Hepatocyte (in vitro differentiated cells): Measurements from ENCODE around the gene COL4A1. TPM values are rescaled to one million over a fixed set of nuclear protein-coding genes. Genes with fewer than 3 reads are reported as not detected.

ENCODE experiments used
- DNase-seq: peaks from one replicate; pipeline ENCODE4 v3.0.0-alpha.2; 2016; ENCODE audit warnings: low spot score
- H2AFZ ChIP-seq: fragments of 200-600 bp; sonication (generic); 2 replicates; pipeline ENCODE4 v1.6.0; 2016; ENCODE audit warnings: antibody characterized with exemption, mild to moderate bottlenecking
- H3K27ac ChIP-seq: fragments of 200-600 bp; sonication (generic); 2 replicates; pipeline ENCODE4 v1.5.1; 2016; ENCODE audit warnings: mild to moderate bottlenecking
- H3K27me3 ChIP-seq: fragments of 200-600 bp; sonication (generic); 2 replicates; pipeline ENCODE4 v1.6.1; 2016
- H3K36me3 ChIP-seq: fragments of 200-600 bp; sonication (generic); replicated peaks from 2 replicates; pipeline ENCODE4 v1.5.1; 2016; ENCODE audit warnings: low read depth; ENCODE audit not compliant: insufficient read depth
- H3K4me1 ChIP-seq: fragments of 200-600 bp; sonication (generic); 2 replicates; pipeline ENCODE4 v1.5.1; 2016; ENCODE audit warnings: mild to moderate bottlenecking, moderate library complexity; ENCODE audit not compliant: insufficient read depth
- H3K4me2 ChIP-seq: fragments of 200-600 bp; sonication (generic); 2 replicates; pipeline ENCODE4 v1.6.0; 2016
- H3K4me3 ChIP-seq: fragments of 200-600 bp; sonication (generic); 2 replicates; pipeline ENCODE4 v1.5.1; 2016; ENCODE audit warnings: mild to moderate bottlenecking
- H3K79me2 ChIP-seq: fragments of 200-600 bp; sonication (generic); 2 replicates; pipeline ENCODE4 v1.6.0; 2017; ENCODE audit warnings: mild to moderate bottlenecking
- H3K9me2 ChIP-seq: fragments of 200-600 bp; sonication (generic); replicated peaks from 2 replicates; pipeline ENCODE4 v1.6.0; 2017; ENCODE audit warnings: mild to moderate bottlenecking; ENCODE audit not compliant: insufficient read depth
- H3K9me3 ChIP-seq: fragments of 200-600 bp; sonication (generic); 2 replicates; pipeline ENCODE4 v1.5.1; 2016; ENCODE audit warnings: low read depth, mild to moderate bottlenecking
- H4K20me1 ChIP-seq: fragments of 200-600 bp; sonication (generic); 2 replicates; pipeline ENCODE4 v1.6.0; 2016; ENCODE audit warnings: mild to moderate bottlenecking; ENCODE audit not compliant: insufficient read depth, poor library complexity, severe bottlenecking
- EZH2 ChIP-seq: fragments of 200-600 bp; sonication (generic); IDR thresholded peaks from 2 replicates; pipeline ENCODE4 v1.6.1; 2016; ENCODE audit warnings: antibody characterized with exemption, mild to moderate bottlenecking, borderline replicate concordance
- EZH2phosphoT487 ChIP-seq: fragments of 200-600 bp; sonication (generic); IDR thresholded peaks from one replicate; pipeline ENCODE4 v1.6.1; 2018; ENCODE audit warnings: antibody characterized with exemption, mild to moderate bottlenecking, low read depth, moderate library complexity; ENCODE audit not compliant: unreplicated experiment, severe bottlenecking
- WGBS: methylation state at CpG from one replicate; pipeline ENCODE4 v1.1.6; 2016; ENCODE audit warnings: low lambda C conversion rate; ENCODE audit errors: missing lambda C conversion rate; 5-methylcytosine and 5-hydroxymethylcytosine counted together
- polyA plus RNA-seq: library from polyadenylated mRNA; unstranded; fragments of >200 nt; fragmentation: Nextera tagmentation; extraction: Ambion mirVana; gene quantifications from 2 replicates; pipeline ENCODE4 v1.2.1, GENCODE V29; 2016
- total RNA-seq: library from RNA; depleted of rRNA; stranded (reverse); fragments of >200 nt; gene quantifications from 2 replicates; pipeline ENCODE4 v1.2.3, GENCODE V29; 2014
- TF ChIP-seq, protein P1 (sequence below): fragments of 200-600 bp; sonication (generic); IDR thresholded peaks from 2 replicates; pipeline ENCODE4 v1.5.1; 2016; ENCODE audit warnings: antibody characterized with exemption, mild to moderate bottlenecking; ENCODE audit not compliant: poor library complexity

The COL4A1 gene
- total and polyA plus RNA-seq, 2 experiments from 2014 or later: 138 to 269 TPM

DNA sequence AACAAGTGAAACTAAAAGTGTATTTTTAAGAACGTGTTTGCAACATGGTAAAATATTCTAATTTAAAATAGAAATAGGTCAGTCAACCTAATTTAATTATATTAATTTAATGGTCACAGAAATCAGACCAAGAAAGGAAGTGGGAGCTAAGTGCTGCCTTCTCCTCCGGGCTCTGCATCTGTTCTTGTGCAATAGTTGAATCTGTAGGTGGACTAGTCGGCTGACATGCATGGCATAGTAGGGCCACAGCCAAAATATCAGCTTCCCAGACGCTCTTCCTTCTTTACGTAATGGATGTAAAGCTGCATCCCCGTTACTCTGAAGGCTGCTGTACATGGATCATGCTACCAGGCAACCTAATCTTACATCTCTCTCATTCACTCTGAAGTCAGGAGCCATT is 47.3 kb downstream of the COL4A1 start:
- no peak overlapping the region for H3K4me2 ChIP-seq
- TF ChIP-seq EZH2: no peak
- TF ChIP-seq, protein P1, sequence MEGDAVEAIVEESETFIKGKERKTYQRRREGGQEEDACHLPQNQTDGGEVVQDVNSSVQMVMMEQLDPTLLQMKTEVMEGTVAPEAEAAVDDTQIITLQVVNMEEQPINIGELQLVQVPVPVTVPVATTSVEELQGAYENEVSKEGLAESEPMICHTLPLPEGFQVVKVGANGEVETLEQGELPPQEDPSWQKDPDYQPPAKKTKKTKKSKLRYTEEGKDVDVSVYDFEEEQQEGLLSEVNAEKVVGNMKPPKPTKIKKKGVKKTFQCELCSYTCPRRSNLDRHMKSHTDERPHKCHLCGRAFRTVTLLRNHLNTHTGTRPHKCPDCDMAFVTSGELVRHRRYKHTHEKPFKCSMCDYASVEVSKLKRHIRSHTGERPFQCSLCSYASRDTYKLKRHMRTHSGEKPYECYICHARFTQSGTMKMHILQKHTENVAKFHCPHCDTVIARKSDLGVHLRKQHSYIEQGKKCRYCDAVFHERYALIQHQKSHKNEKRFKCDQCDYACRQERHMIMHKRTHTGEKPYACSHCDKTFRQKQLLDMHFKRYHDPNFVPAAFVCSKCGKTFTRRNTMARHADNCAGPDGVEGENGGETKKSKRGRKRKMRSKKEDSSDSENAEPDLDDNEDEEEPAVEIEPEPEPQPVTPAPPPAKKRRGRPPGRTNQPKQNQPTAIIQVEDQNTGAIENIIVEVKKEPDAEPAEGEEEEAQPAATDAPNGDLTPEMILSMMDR: no peak
- no peak for TF ChIP-seq EZH2phosphoT487
- no peaks in the 10 kb centered on the region for H4K20me1 ChIP-seq
- H3K4me3 ChIP-seq: no peak overlapping the region
- no peaks in the 10 kb centered on the region for H3K36me3 ChIP-seq
- WGBS: 93% methylated on average over 6 of the region's 6 CpGs
- peaks cover 46% of the 10 kb centered on the region for H3K79me2 ChIP-seq
- H3K4me1 ChIP-seq: peaks cover 23% of the 10 kb centered on the region
- H3K9me3 ChIP-seq: no peaks in the 10 kb centered on the region
- no peaks in the 10 kb centered on the region for H3K27me3 ChIP-seq
- H3K9me2 ChIP-seq: no peaks in the 10 kb centered on the region
- no peak overlapping the region for H3K27ac ChIP-seq
- DNase-seq: no peak
- H2AFZ ChIP-seq: no peak overlapping the region

DNA sequence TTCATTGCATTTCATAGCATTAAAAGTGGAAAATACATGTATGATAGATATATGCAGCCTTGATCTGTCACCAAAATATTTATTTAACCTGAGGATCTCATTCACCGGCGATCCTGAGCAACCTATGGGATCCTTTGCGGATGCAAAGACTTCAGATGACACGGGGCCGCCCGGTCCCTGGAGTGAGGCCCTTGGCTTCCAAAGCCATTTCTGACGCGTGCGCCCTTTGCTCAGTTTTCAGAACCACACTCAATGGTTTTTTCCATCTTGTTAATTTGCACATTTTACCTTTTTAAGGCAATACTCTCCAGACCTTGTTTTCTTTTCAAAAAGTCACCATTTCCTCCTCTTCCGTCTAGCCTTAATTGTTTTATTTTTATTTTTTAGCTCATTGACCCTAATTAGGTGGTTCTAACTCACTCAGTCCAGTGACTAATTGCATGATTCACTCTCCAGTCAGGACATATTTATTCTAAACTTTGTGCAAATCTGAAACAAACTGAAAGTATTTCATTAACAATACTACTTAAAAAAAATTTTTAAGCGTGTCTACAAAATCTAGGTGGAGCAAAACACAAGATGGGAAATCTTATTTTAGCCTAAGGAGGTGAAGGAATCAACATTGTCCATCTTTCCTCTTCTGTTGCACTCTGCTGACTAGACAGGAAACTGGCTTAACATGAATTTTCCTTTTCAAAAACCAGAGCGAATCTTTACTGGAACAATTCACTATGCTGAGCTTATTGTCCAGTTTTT is 47.9 kb downstream of the COL4A1 start:
- Histone ChIP-seq H4K20me1 (no peaks in the 10 kb centered on the region), H3K9me3 (no peaks in the 10 kb centered on the region), H3K4me3 (no peak overlapping the region), H3K4me1 (peaks cover 19% of the 10 kb centered on the region), H3K36me3 (no peaks in the 10 kb centered on the region), H3K79me2 (peaks cover 46% of the 10 kb centered on the region), H3K9me2 (no peaks in the 10 kb centered on the region), H3K4me2 (no peak overlapping the region), H2AFZ (no peak overlapping the region), H3K27me3 (no peaks in the 10 kb centered on the region), H3K27ac (no peak overlapping the region)
- 95% methylated on average over 12 of the region's 12 CpGs for WGBS
- TF ChIP-seq EZH2 (no peak), EZH2phosphoT487 (no peak)
- TF ChIP-seq, protein P1: no peak
- no peak for DNase-seq

DNA sequence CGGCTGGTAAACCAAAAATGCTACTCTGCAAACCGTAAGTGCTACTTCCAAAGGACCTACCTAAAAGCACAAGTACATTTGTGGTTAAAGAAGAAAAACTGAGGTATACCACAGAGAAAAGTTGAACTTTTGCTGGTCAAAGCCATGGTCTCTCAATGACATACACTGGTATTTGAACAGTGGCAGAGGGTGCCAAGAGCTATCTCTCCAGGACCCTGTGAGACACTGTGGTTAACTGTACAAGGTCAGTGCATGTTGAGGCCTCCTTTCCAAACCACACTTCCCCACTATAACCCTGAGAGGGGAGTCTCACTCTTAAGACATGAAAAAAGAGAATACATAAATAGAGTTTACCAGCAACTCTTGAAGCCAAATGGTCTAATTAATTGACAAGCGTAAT is 49.5 kb downstream of the COL4A1 start:
- Histone ChIP-seq H4K20me1 (no peaks in the 10 kb centered on the region), H3K79me2 (peaks cover 42% of the 10 kb centered on the region), H3K9me2 (no peaks in the 10 kb centered on the region), H3K4me1 (peaks cover 7% of the 10 kb centered on the region), H3K27ac (no peak overlapping the region), H3K4me2 (no peak overlapping the region), H3K9me3 (no peaks in the 10 kb centered on the region), H2AFZ (no peak overlapping the region), H3K4me3 (no peak overlapping the region), H3K36me3 (no peaks in the 10 kb centered on the region), H3K27me3 (no peaks in the 10 kb centered on the region)
- DNase-seq: no peak
- TF ChIP-seq EZH2 (no peak), EZH2phosphoT487 (no peak)
- TF ChIP-seq, protein P1: no peak
- 97% methylated on average over 3 of the region's 3 CpGs for WGBS
